ENCODE data around the gene TPRN. TPM values are rescaled to one million over a fixed set of nuclear protein-coding genes. Genes with fewer than 3 reads are reported as not detected.

TPRN gene
- total and polyA plus RNA-seq, 2 experiments from 2014 or later: 6.4 to 29.2 TPM

DNA sequence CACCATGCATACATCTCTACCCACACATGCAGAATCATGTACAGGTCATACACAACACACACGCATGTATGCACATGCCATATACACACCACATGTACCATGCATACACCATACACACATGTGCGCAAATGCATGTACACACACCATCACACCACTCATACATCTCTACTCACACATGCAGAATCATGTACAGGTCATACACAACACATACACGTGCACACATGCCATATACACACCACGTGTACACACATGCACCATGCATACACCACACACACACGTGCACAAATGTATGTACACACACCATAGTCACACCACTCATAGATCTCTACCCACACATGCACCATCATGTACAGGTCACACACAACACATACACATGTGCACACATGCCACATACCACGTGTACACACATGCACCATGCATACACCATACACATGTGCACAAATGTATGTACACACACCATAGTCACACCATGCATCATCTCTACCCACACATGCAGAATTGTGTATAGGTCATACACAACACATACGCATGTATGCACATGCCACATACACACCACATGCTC lies 47.6 kb downstream of the TPRN start (continued):
- TF ChIP-seq, protein P1, sequence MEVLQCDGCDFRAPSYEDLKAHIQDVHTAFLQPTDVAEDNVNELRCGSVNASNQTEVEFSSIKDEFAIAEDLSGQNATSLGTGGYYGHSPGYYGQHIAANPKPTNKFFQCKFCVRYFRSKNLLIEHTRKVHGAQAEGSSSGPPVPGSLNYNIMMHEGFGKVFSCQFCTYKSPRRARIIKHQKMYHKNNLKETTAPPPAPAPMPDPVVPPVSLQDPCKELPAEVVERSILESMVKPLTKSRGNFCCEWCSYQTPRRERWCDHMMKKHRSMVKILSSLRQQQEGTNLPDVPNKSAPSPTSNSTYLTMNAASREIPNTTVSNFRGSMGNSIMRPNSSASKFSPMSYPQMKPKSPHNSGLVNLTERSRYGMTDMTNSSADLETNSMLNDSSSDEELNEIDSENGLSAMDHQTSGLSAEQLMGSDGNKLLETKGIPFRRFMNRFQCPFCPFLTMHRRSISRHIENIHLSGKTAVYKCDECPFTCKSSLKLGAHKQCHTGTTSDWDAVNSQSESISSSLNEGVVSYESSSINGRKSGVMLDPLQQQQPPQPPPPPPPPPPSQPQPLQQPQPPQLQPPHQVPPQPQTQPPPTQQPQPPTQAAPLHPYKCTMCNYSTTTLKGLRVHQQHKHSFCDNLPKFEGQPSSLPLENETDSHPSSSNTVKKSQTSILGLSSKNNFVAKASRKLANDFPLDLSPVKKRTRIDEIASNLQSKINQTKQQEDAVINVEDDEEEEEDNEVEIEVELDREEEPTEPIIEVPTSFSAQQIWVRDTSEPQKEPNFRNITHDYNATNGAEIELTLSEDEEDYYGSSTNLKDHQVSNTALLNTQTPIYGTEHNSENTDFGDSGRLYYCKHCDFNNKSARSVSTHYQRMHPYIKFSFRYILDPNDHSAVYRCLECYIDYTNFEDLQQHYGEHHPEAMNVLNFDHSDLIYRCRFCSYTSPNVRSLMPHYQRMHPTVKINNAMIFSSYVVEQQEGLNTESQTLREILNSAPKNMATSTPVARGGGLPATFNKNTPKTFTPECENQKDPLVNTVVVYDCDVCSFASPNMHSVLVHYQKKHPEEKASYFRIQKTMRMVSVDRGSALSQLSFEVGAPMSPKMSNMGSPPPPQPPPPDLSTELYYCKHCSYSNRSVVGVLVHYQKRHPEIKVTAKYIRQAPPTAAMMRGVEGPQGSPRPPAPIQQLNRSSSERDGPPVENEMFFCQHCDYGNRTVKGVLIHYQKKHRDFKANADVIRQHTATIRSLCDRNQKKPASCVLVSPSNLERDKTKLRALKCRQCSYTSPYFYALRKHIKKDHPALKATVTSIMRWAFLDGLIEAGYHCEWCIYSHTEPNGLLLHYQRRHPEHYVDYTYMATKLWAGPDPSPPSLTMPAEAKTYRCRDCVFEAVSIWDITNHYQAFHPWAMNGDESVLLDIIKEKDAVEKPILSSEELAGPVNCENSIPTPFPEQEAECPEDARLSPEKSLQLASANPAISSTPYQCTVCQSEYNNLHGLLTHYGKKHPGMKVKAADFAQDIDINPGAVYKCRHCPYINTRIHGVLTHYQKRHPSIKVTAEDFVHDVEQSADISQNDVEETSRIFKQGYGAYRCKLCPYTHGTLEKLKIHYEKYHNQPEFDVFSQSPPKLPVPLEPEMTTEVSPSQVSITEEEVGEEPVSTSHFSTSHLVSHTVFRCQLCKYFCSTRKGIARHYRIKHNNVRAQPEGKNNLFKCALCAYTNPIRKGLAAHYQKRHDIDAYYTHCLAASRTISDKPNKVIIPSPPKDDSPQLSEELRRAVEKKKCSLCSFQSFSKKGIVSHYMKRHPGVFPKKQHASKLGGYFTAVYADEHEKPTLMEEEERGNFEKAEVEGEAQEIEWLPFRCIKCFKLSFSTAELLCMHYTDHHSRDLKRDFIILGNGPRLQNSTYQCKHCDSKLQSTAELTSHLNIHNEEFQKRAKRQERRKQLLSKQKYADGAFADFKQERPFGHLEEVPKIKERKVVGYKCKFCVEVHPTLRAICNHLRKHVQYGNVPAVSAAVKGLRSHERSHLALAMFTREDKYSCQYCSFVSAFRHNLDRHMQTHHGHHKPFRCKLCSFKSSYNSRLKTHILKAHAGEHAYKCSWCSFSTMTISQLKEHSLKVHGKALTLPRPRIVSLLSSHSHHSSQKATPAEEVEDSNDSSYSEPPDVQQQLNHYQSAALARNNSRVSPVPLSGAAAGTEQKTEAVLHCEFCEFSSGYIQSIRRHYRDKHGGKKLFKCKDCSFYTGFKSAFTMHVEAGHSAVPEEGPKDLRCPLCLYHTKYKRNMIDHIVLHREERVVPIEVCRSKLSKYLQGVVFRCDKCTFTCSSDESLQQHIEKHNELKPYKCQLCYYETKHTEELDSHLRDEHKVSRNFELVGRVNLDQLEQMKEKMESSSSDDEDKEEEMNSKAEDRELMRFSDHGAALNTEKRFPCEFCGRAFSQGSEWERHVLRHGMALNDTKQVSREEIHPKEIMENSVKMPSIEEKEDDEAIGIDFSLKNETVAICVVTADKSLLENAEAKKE (CRISPR knock-in tag; IDR thresholded peaks at IDR 0.05): no peak
- TF ChIP-seq JUNB (IDR thresholded peaks at IDR 0.05; ENCODE audit: unreplicated experiment) (no peak), ZNF331 (CRISPR knock-in tag; IDR thresholded peaks at IDR 0.05; ENCODE audit: low read depth) (no peak), NANOG (IDR thresholded peaks at IDR 0.05; ENCODE audit: borderline replicate concordance) (no peak)
- TF ChIP-seq, protein P2, sequence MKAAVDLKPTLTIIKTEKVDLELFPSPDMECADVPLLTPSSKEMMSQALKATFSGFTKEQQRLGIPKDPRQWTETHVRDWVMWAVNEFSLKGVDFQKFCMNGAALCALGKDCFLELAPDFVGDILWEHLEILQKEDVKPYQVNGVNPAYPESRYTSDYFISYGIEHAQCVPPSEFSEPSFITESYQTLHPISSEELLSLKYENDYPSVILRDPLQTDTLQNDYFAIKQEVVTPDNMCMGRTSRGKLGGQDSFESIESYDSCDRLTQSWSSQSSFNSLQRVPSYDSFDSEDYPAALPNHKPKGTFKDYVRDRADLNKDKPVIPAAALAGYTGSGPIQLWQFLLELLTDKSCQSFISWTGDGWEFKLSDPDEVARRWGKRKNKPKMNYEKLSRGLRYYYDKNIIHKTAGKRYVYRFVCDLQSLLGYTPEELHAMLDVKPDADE (IDR thresholded peaks at IDR 0.05): no peak
- TF ChIP-seq, protein P3, sequence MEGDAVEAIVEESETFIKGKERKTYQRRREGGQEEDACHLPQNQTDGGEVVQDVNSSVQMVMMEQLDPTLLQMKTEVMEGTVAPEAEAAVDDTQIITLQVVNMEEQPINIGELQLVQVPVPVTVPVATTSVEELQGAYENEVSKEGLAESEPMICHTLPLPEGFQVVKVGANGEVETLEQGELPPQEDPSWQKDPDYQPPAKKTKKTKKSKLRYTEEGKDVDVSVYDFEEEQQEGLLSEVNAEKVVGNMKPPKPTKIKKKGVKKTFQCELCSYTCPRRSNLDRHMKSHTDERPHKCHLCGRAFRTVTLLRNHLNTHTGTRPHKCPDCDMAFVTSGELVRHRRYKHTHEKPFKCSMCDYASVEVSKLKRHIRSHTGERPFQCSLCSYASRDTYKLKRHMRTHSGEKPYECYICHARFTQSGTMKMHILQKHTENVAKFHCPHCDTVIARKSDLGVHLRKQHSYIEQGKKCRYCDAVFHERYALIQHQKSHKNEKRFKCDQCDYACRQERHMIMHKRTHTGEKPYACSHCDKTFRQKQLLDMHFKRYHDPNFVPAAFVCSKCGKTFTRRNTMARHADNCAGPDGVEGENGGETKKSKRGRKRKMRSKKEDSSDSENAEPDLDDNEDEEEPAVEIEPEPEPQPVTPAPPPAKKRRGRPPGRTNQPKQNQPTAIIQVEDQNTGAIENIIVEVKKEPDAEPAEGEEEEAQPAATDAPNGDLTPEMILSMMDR (conservative IDR thresholded peaks at IDR 0.05; ENCODE audit: low read depth in 2 of 2): no peak

All from GM23338 (cell line).